ENCODE data around the gene USP40. TPM values are rescaled to one million over a fixed set of nuclear protein-coding genes. Genes with fewer than 3 reads are reported as not detected.

USP40 gene
- total and polyA plus RNA-seq, 2 of the 8 experiments (the other 6 are each of a cell fraction or from before 2014, with no cell fraction given): 12.0 to 15.7 TPM

- Histone ChIP-seq H2BK20ac (ENCODE audit: low read length) (no peak overlapping the region), H2BK5ac (ENCODE audit: low read depth, low read length) (no peak overlapping the region), H3K4me2 (ENCODE audit: insufficient read depth in 1 of 2, low read depth in 2 of 2, low read length in 2 of 2) (no peak overlapping the region), H3K79me2 (ENCODE audit: control insufficient read depth in 1 of 2, insufficient read depth in 2 of 2, low read length in 2 of 2) (no peaks in the 10 kb centered on the region), H4K8ac (ENCODE audit: extremely low read depth, insufficient read depth, low read length) (no peak overlapping the region), H3K23ac (ENCODE audit: insufficient read length) (no peak overlapping the region), H3K56ac (replicated peaks; ENCODE audit: insufficient read length, low read depth, low read length) (no peak overlapping the region), H2AFZ (ENCODE audit: low read length) (no peak overlapping the region), H3K27me3 (replicated peaks in 1 of 4; ENCODE audit: control insufficient read depth in 3 of 4, extremely low read depth in 1 of 4, insufficient read depth in 3 of 4, low read length in 3 of 4) (no peaks in the 10 kb centered on the region), H2BK12ac (ENCODE audit: low read depth, low read length) (no peak overlapping the region), H3K4me3 (ENCODE audit: extremely low read depth in 1 of 4, insufficient read depth in 2 of 4, low read depth in 3 of 4, low read length in 4 of 4) (no peak overlapping the region), H3K9me3 (ENCODE audit: insufficient read depth in 2 of 2, low read depth in 1 of 2, low read length in 1 of 2) (no peaks in the 10 kb centered on the region), H3K18ac (ENCODE audit: extremely low read depth, low read length) (no peak overlapping the region), H3K36me3 (ENCODE audit: control insufficient read depth in 2 of 4, insufficient read depth in 4 of 4, low read length in 3 of 4) (peaks cover 0 to 6% (median 1%) of the 10 kb centered on the region in 4 experiments; a peak in 3 of 8 replicates), H3K27ac (ENCODE audit: low read depth, low read length) (no peak overlapping the region), H3K79me1 (ENCODE audit: low read depth, low read length) (no peaks in the 10 kb centered on the region), H2AK5ac (ENCODE audit: low read depth, low read length) (no peak overlapping the region), H4K91ac (replicated peaks; ENCODE audit: insufficient read length, low read length) (no peak overlapping the region), H3K9ac (replicated peaks in 1 of 4; ENCODE audit: extremely low read depth in 1 of 4, low read depth in 3 of 4, low read length in 3 of 4) (no peak overlapping the region), H2BK120ac (replicated peaks; ENCODE audit: low read depth, low read length) (no peak overlapping the region), H3K4me1 (replicated peaks in 1 of 4; ENCODE audit: control insufficient read depth in 3 of 4, insufficient read depth in 4 of 4, low read length in 3 of 4) (no peaks in the 10 kb centered on the region), H3K23me2 (ENCODE audit: low read depth, low read length) (no peaks in the 10 kb centered on the region), H3K14ac (ENCODE audit: insufficient read length) (no peak overlapping the region), H4K20me1 (replicated peaks in 1 of 2; ENCODE audit: control insufficient read depth in 1 of 2, insufficient read depth in 2 of 2, low read length in 2 of 2) (peaks cover 0 to 2% of the 10 kb centered on the region in 2 experiments), H3K4ac (replicated peaks; ENCODE audit: insufficient read length, low read depth, low read length) (no peak overlapping the region), H4K5ac (ENCODE audit: insufficient read length, low read depth, low read length) (no peak overlapping the region), H2BK15ac (ENCODE audit: low read length) (no peak overlapping the region)
- FAIRE-seq: no peak
- WGBS, 2 experiments (ENCODE audit: extremely low coverage in 1 of 2, insufficient coverage in 1 of 2, insufficient read length in 1 of 2, insufficient replicate concordance in 2 of 2, low coverage in 1 of 2, low lambda C conversion rate in 2 of 2, missing lambda C conversion rate in 1 of 2): 91% methylated on average over 7 of the region's 7 CpGs; no CpG with 5 or more reads in 1 of the 2 experiments
- CTCF ChIA-PET (ENCODE audit: partially characterized antibody): interaction anchor here (0.6 to 2.0 kb wide), 5 partner anchors 9 to 377 kb away, joined by 3 to 7 read pairs (median 4); no protein-coding TSS in a partner anchor
- no peak for DNase-seq (ENCODE audit: low read depth in 1 of 2, low spot score in 2 of 2)
- POLR2A ChIA-PET (ENCODE audit: partially characterized antibody): no interaction called here
- TF ChIP-seq SRF (IDR thresholded peaks at IDR 0.05; ENCODE audit: low read depth, low read length): no peak
- TF ChIP-seq ATF2 (IDR thresholded peaks at IDR 0.05; ENCODE audit: low read length): no peak
- TF ChIP-seq KDM1A (IDR thresholded peaks at IDR 0.05; ENCODE audit: borderline replicate concordance, low read length): no peak
- no peak for TF ChIP-seq NANOG (IDR thresholded peaks at IDR 0.05; ENCODE audit: insufficient read depth, low read depth, low read length, poor library complexity, severe bottlenecking)
- no peak for TF ChIP-seq NRF1 (IDR thresholded peaks at IDR 0.05; ENCODE audit: low read depth, low read length)
- TF ChIP-seq MAFK (IDR thresholded peaks at IDR 0.05; ENCODE audit: low read depth, low read length): no peak
- no peak for TF ChIP-seq TEAD4 (IDR thresholded peaks at IDR 0.05; ENCODE audit: low read depth, low read length)
- no peak for TF ChIP-seq CEBPB (IDR thresholded peaks at IDR 0.05; ENCODE audit: low read depth, low read length)
- no peak for TF ChIP-seq EZH2 (IDR thresholded peaks at IDR 0.05; ENCODE audit: low read depth, low read length, severe bottlenecking)
- no peak for TF ChIP-seq HDAC2 (IDR thresholded peaks at IDR 0.05; ENCODE audit: borderline replicate concordance in 1 of 2, low read depth in 2 of 2, low read length in 2 of 2)
- no peak for TF ChIP-seq PHF8 (conservative IDR thresholded peaks at IDR 0.05; ENCODE audit: low read depth, low read length)
Observed at GRCh38 chr2:233455491-233455890, 111.1 kb downstream of the USP40 start.
